SK-N-SH (cell line): ENCODE results near the gene MFNG. TPM values are rescaled to one million over a fixed set of nuclear protein-coding genes. Genes with fewer than 3 reads are reported as not detected.
A peak's percentile ranks its signal among the peaks of the same experiment; 100 is the strongest.

Experiments used
- CTCF ChIA-PET: fragments of 300-600, 350-600 bp; formaldehyde crosslinking; extraction: SDS; loops from one replicate; lab custom pipeline; 2021; lab: Yijun Ruan, JAX
- POLR2A ChIA-PET: fragments of 350-600 bp; sonication (Branson Sonifier 250); formaldehyde crosslinking; extraction: SDS; loops from one replicate; lab custom pipeline; 2020; ENCODE audit warnings: antibody characterized with exemption, inconsistent platforms; lab: Yijun Ruan, JAX
- DNase-seq: peaks from one replicate; pipeline ENCODE4 v3.0.0; 2012
- H2AFZ ChIP-seq: fragments of 200-600 bp; sonication (generic); 2 replicates; pipeline ENCODE4 v1.8.1; 2016; ENCODE audit warnings: antibody characterized with exemption, mild to moderate bottlenecking, low read depth
- H3F3A ChIP-seq: fragments of 200-600 bp; sonication (generic); replicated peaks from 2 replicates; pipeline ENCODE3; 2016; ENCODE audit warnings: antibody characterized with exemption, mild to moderate bottlenecking; ENCODE audit not compliant: insufficient read depth
- H3K27ac ChIP-seq, 2 experiments: fragments of 200-500 bp in 1 of 2; fragments of 200-600 bp in 1 of 2; sonication (Bioruptor generic) in 1 of 2; sonication (generic), shearing (Covaris generic) in 1 of 2; 2 replicates each; pipeline versions ENCODE4 v1.5.1 to v1.6.1; 2014 to 2016; ENCODE audit warnings: low read depth in 2 of 2, inconsistent platforms in 1 of 2, low read length in 1 of 2, mild to moderate bottlenecking in 1 of 2, mixed read lengths in 1 of 2
- H3K27me3 ChIP-seq: fragments of 200-600 bp; sonication (generic), shearing (Covaris generic); 2 replicates; pipeline ENCODE4 v1.6.1; 2016; ENCODE audit warnings: mixed run types; ENCODE audit not compliant: insufficient read depth
- H3K36me3 ChIP-seq, 2 experiments: fragments of 200-500 bp in 1 of 2; fragments of 200-600 bp in 1 of 2; sonication (Bioruptor generic) in 1 of 2; sonication (generic) in 1 of 2; replicated peaks in 1 of 2; 2 replicates each; pipeline versions ENCODE3 to v1.5.1; 2014 to 2016; ENCODE audit warnings: low read length in 1 of 2, mild to moderate bottlenecking in 1 of 2; ENCODE audit not compliant: insufficient read depth in 2 of 2, control insufficient read depth in 1 of 2
- H3K4me1 ChIP-seq, 2 experiments: fragments of 200-500 bp in 1 of 2; fragments of 200-600 bp in 1 of 2; sonication (Bioruptor generic) in 1 of 2; sonication (generic), shearing (Covaris generic) in 1 of 2; 2 replicates each; pipeline versions ENCODE4 v1.5.1 to v1.6.1; 2014 to 2016; ENCODE audit warnings: low read depth in 1 of 2, low read length in 1 of 2, mixed run types in 1 of 2; ENCODE audit not compliant: insufficient read depth in 2 of 2, control insufficient read depth in 1 of 2
- H3K4me2 ChIP-seq: fragments of 200-600 bp; sonication (generic), shearing (Covaris generic); 2 replicates; pipeline ENCODE4 v1.6.1; 2017; ENCODE audit warnings: mixed run types
- H3K4me3 ChIP-seq, 2 experiments: fragments of 200-500 bp in 1 of 2; fragments of 200-600 bp in 1 of 2; sonication (Bioruptor generic) in 1 of 2; sonication (generic), shearing (Covaris generic) in 1 of 2; 2 replicates each; pipeline versions ENCODE4 v1.5.1 to v1.8.1; 2014 to 2016; ENCODE audit warnings: low read depth in 2 of 2, inconsistent platforms in 1 of 2, low read length in 1 of 2, mild to moderate bottlenecking in 1 of 2, mixed read lengths in 1 of 2, moderate library complexity in 1 of 2
- H3K79me2 ChIP-seq: fragments of 200-600 bp; sonication (generic); 2 replicates; pipeline ENCODE4 v1.8.1; 2017; ENCODE audit warnings: mild to moderate bottlenecking; ENCODE audit not compliant: insufficient read depth
- H3K9ac ChIP-seq: fragments of 200-600 bp; sonication (generic); 2 replicates; pipeline ENCODE4 v1.6.1; 2017; ENCODE audit warnings: mixed run types
- H3K9me2 ChIP-seq: fragments of 200-600 bp; sonication (generic); 2 replicates; pipeline ENCODE4 v1.6.1; 2017; ENCODE audit warnings: mixed run types
- H3K9me3 ChIP-seq: fragments of 200-600 bp; sonication (generic); 2 replicates; pipeline ENCODE4 v1.6.1; 2017; ENCODE audit warnings: mixed run types, mild to moderate bottlenecking, moderate library complexity
- H4K20me1 ChIP-seq: fragments of 200-600 bp; sonication (generic); 2 replicates; pipeline ENCODE4 v1.6.1; 2017; ENCODE audit warnings: mild to moderate bottlenecking, mixed run types; ENCODE audit not compliant: insufficient read depth
- CHD2 ChIP-seq: fragments of 150-350 bp; IDR thresholded peaks from 2 replicates; pipeline ENCODE4 v1.6.1; 2018; ENCODE audit warnings: low read length; ENCODE audit not compliant: partially characterized antibody
- EP300 ChIP-seq, 2 experiments: IDR thresholded peaks; 2 replicates each; pipeline versions ENCODE4 v1.4.0 to v1.6.1; 2012; ENCODE audit warnings: borderline replicate concordance in 1 of 2, low read depth in 1 of 2, low read length in 1 of 2
- FOSL2 ChIP-seq: IDR thresholded peaks from 2 replicates; pipeline ENCODE4 v1.4.0; 2012; ENCODE audit warnings: low read depth, mild to moderate bottlenecking, moderate library complexity, borderline replicate concordance
- GABPA ChIP-seq: IDR thresholded peaks from 2 replicates; pipeline ENCODE4 v1.4.0; 2012; ENCODE audit warnings: low read depth, mild to moderate bottlenecking
- JUND ChIP-seq: IDR thresholded peaks from 2 replicates; pipeline ENCODE4 v1.4.0; 2012
- POLR2AphosphoS5 ChIP-seq: IDR thresholded peaks from 2 replicates; pipeline ENCODE4 v1.6.1; 2012; ENCODE audit warnings: low read depth, low read length
- RAD21 ChIP-seq: IDR thresholded peaks from 2 replicates; pipeline ENCODE4 v1.6.1; 2012; ENCODE audit warnings: mild to moderate bottlenecking, low read length
- RXRA ChIP-seq: IDR thresholded peaks from 2 replicates; pipeline ENCODE4 v1.4.0; 2012; ENCODE audit warnings: low read depth, mild to moderate bottlenecking, borderline replicate concordance
- SMC3 ChIP-seq: IDR thresholded peaks from 2 replicates; pipeline ENCODE4 v1.6.1; 2012; ENCODE audit warnings: low read depth, low read length, improper control_type of control experiment
- TAF1 ChIP-seq: IDR thresholded peaks from 2 replicates; pipeline ENCODE4 v1.6.1; 2012; ENCODE audit warnings: low read depth, mild to moderate bottlenecking, low read length, moderate library complexity, borderline replicate concordance
- TCF12 ChIP-seq: IDR thresholded peaks from 2 replicates; pipeline ENCODE4 v1.4.0; 2012
- WGBS: methylation state at CpG from one replicate; pipeline ENCODE4 v1.1.6; 2017; ENCODE audit warnings: low lambda C conversion rate; 5-methylcytosine and 5-hydroxymethylcytosine counted together
- polyA plus RNA-seq, 3 experiments: library from polyadenylated mRNA; depleted of rRNA; stranded (reverse); fragments of >200 nt; gene quantifications; 2 replicates each; pipeline ENCODE4 v1.2.3, GENCODE V29; 2012
- TF ChIP-seq, protein P1 (sequence below): fragments of 200-600 bp; sonication (generic); IDR thresholded peaks from 2 replicates; pipeline ENCODE4 v1.6.1; 2017; ENCODE audit warnings: antibody characterized with exemption, mild to moderate bottlenecking, moderate library complexity
- TF ChIP-seq, protein P2 (sequence below): IDR thresholded peaks from 2 replicates; pipeline ENCODE4 v1.4.0; 2012; ENCODE audit warnings: low read depth
- TF ChIP-seq, protein P3 (sequence below): IDR thresholded peaks from 2 replicates; pipeline ENCODE4; 2012

The MFNG gene
- polyA plus RNA-seq, 1 of the 3 experiments (the other 2 are of a cell fraction), result 0.18 TPM

DNA sequence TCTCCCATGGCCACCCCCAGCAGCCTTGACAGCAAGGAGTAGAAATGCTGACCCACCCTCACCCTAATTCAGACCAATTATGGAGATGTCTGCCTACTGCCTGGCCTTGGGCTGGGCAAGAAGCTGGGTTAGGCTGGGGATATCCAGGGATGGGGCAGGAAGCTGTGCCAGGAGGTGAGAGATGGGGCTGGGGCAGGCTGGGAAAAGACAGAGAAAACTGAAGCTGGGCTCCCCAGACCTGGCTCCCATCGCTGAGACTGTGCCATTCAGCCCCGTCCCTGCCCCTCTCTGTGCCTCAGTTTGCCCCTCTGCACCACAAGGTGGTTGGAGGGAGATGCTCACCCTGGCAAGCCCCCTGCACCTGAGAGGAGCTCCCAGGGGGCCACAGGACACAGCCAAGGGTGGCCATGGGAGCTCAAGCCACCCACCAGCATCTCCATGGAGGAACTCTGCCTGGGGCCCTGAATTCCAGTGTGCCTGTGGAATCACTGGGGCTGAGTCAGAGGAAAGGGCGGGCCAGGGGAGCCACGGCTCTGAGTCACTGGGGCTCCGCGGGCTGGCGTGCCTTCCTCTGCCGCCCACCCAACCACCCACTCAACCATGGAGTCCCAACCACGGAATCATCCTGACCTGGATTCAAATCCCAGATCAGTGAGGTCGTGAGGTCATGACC is 39.0 kb upstream of the MFNG start:
- Histone ChIP-seq H3K9me3 (no peaks in the 10 kb centered on the region), H3K4me2 (peak overlapping the region; percentile 61)
- POLR2A ChIA-PET, result no interaction called here
- TF ChIP-seq RXRA (peak; percentile 69; the same call in 1 of the 2 replicates), SMC3 (no peak), JUND (peak; percentile 85; the same call in 1 of the 2 replicates), FOSL2 (peak; percentile 97), GABPA (peak; percentile 35; the same call in 1 of the 2 replicates), POLR2AphosphoS5 (peak; percentile 41; the same call in 1 of the 2 replicates), TCF12 (peak; percentile 45), EP300 (IDR thresholded peaks at IDR 0.05; ENCODE audit: borderline replicate concordance in 1 of 2, low read depth in 1 of 2, low read length in 1 of 2) (peak in 1 of 2 experiments; percentile 39; a peak in 1 of 4 replicates), TAF1 (peak; percentile 28; the same call in 1 of the 2 replicates), RAD21 (no peak)
- TF ChIP-seq, protein P1, sequence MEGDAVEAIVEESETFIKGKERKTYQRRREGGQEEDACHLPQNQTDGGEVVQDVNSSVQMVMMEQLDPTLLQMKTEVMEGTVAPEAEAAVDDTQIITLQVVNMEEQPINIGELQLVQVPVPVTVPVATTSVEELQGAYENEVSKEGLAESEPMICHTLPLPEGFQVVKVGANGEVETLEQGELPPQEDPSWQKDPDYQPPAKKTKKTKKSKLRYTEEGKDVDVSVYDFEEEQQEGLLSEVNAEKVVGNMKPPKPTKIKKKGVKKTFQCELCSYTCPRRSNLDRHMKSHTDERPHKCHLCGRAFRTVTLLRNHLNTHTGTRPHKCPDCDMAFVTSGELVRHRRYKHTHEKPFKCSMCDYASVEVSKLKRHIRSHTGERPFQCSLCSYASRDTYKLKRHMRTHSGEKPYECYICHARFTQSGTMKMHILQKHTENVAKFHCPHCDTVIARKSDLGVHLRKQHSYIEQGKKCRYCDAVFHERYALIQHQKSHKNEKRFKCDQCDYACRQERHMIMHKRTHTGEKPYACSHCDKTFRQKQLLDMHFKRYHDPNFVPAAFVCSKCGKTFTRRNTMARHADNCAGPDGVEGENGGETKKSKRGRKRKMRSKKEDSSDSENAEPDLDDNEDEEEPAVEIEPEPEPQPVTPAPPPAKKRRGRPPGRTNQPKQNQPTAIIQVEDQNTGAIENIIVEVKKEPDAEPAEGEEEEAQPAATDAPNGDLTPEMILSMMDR, result no peak
- TF ChIP-seq, protein P2, sequence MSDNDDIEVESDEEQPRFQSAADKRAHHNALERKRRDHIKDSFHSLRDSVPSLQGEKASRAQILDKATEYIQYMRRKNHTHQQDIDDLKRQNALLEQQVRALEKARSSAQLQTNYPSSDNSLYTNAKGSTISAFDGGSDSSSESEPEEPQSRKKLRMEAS, result peak; percentile 65; the same call in 1 of the 2 replicates
- TF ChIP-seq, protein P3, sequence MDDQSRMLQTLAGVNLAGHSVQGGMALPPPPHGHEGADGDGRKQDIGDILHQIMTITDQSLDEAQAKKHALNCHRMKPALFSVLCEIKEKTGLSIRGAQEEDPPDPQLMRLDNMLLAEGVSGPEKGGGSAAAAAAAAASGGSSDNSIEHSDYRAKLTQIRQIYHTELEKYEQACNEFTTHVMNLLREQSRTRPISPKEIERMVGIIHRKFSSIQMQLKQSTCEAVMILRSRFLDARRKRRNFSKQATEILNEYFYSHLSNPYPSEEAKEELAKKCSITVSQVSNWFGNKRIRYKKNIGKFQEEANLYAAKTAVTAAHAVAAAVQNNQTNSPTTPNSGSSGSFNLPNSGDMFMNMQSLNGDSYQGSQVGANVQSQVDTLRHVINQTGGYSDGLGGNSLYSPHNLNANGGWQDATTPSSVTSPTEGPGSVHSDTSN, result 0 out of 2 replicates have a peak, but pooled peaks have one; percentile 44
- TF ChIP-seq, all 33 proteins: peak for 10
- Histone ChIP-seq H3K9ac (peak overlapping the region; percentile 43), H2AFZ (peak overlapping the region; percentile 72; the same call in 1 of the 2 replicates), H3K4me3 (no peak overlapping the region), H3K4me1 (peaks cover 3 to 12% of the 10 kb centered on the region in 2 experiments; a peak in 3 of 4 replicates), H3K79me2 (no peaks in the 10 kb centered on the region), H3K36me3 (no peaks in the 10 kb centered on the region), H3F3A (peaks cover 7% of the 10 kb centered on the region), H3K27me3 (no peaks in the 10 kb centered on the region), H4K20me1 (no peaks in the 10 kb centered on the region), H3K9me2 (no peaks in the 10 kb centered on the region), H3K27ac (peak overlapping the region in 1 of 2 experiments; percentile 80; a peak in 2 of 4 replicates)
- DNase-seq, result peak; percentile 37
- CTCF ChIA-PET, result interaction anchor here (0.7 to 1.5 kb wide), 2 partner anchors 14 to 42 kb away, joined by 3 to 5 read pairs; no protein-coding TSS in a partner anchor
- WGBS, result 29% methylated on average over 10 of the region's 10 CpGs

DNA sequence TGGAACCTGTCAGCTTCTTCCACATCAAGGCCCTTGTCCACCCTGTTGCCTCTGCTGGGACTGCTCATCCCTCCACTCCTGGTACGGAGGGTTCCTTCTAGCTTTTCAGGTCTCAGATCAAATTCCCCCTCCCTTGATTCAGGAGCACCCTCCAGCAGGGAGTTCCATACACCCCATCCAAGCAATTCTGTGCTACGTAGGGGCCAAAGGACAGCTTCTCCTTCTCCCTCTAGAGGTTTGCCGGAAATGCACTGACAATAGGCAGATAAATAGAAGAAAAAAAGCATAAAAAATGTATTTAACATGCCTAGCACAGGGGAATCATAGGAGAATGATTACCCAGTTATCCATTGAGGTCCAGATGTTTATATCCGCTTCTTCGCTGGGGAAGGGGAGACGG is 36.3 kb upstream of the MFNG start:
- no peak overlapping the region for H3K4me3 ChIP-seq
- H3K9me3 ChIP-seq, result no peaks in the 10 kb centered on the region
- DNase-seq, result peak; percentile 19
- POLR2A ChIA-PET, result no interaction called here
- TF ChIP-seq TAF1 (no peak), JUND (no peak), EP300 (IDR thresholded peaks at IDR 0.05; ENCODE audit: borderline replicate concordance in 1 of 2, low read depth in 1 of 2, low read length in 1 of 2) (no peak), CHD2 (no peak)
- TF ChIP-seq, protein P2, result no peak
- peaks cover 7% of the 10 kb centered on the region for H3F3A ChIP-seq
- CTCF ChIA-PET, result interaction anchor here (0.7 to 3.3 kb wide), 8 partner anchors 13 to 70 kb away, joined by 3 to 16 read pairs (median 4); no protein-coding TSS in a partner anchor
- no peaks in the 10 kb centered on the region for H3K36me3 ChIP-seq
- WGBS, result 93% methylated on average over 6 of the region's 6 CpGs
- H3K4me2 ChIP-seq, result no peak overlapping the region
- H3K27ac ChIP-seq, result no peak overlapping the region
- H3K9me2 ChIP-seq, result no peaks in the 10 kb centered on the region
- H3K4me1 ChIP-seq, result peaks cover 12 to 14% of the 10 kb centered on the region in 2 experiments; a peak in 3 of 4 replicates
- peaks cover 8% of the 10 kb centered on the region for H3K79me2 ChIP-seq
- no peak overlapping the region for H2AFZ ChIP-seq
- no peaks in the 10 kb centered on the region for H3K27me3 ChIP-seq
- H4K20me1 ChIP-seq, result no peaks in the 10 kb centered on the region
- H3K9ac ChIP-seq, result no peak overlapping the region
